Right renal pelvis (tissue), 4 donors: ENCODE measurements around the gene SOBP. TPM values are rescaled to one million over a fixed set of nuclear protein-coding genes. Genes with fewer than 3 reads are reported as not detected.

ENCODE experiments used
- DNase-seq, 4 donors: peaks; one replicate each; pipeline ENCODE4 v3.0.0-alpha.2; 2013; ENCODE audit warnings: low read depth in 4 of 4, low spot score in 3 of 4, missing footprints in 1 of 4
- polyA plus RNA-seq, 4 donors: library from polyadenylated mRNA; unstranded; fragments of 120-200 nt; gene quantifications; one replicate each; pipeline ENCODE4 v1.2.1, GENCODE V29; 2013; ENCODE audit not compliant: insufficient read length in 4 of 4

SOBP gene
- polyA plus RNA-seq, 4 donors: 11.1 to 13.7 (median 12.3) TPM

- no peak for DNase-seq
Observed at GRCh38 chr6:107633680-107634323, 143.9 kb downstream of the SOBP start.

GRCh38 chr6:107634324-107635056 lies 144.6 kb downstream of the SOBP start:
- DNase-seq: no peak

DNA sequence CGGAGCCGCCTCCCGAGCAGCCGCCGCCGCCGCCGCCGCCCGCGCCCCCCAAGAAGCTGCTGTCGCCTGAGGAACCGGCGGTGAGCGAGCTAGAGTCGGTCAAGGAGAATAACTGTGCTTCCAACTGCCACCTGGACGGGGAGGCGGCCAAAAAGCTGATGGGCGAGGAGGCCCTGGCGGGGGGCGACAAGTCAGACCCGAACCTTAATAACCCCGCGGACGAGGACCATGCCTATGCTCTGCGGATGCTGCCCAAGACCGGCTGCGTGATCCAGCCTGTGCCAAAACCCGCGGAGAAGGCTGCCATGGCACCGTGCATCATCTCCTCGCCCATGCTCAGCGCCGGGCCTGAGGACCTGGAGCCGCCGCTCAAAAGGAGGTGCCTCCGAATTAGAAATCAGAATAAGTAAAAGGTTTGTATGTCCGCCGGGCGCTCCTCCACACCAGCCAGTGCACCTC lies 145.2 kb downstream of the SOBP start:
- DNase-seq: no peak

GRCh38 chr6:107636486-107636885 lies 146.6 kb downstream of the SOBP start:
- no peak for DNase-seq

- DNase-seq: no peak
Observed at GRCh38 chr6:107637316-107638315, 147.7 kb downstream of the SOBP start.

- DNase-seq: no peak
Observed at GRCh38 chr6:107638493-107638892, 148.6 kb downstream of the SOBP start.

GRCh38 chr6:107639511-107639910 lies 149.6 kb downstream of the SOBP start:
- no peak for DNase-seq

DNA sequence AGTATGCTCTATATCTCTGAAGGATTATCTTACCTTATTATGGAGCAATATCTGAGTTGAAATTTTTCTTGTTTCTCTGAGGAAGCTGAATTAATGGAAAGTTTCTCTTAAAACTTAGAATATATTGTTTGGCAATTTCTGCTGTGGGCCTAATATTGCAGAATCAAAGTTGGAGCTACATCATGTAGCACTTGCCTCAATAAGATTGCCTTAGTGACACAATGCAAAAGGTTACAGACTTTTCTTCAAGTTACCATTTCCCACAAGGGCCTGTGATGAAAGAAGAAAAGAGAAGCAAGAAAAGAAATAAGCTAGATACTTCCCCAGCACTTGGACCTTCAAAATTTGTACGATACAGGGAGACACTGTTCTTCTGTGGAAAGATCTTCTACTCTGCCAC lies 151.2 kb downstream of the SOBP start:
- no peak for DNase-seq

- DNase-seq: no peak
Observed at GRCh38 chr6:107641500-107641941, 151.6 kb downstream of the SOBP start.

GRCh38 chr6:107642095-107642860 lies 152.4 kb downstream of the SOBP start:
- DNase-seq: no peak

DNA sequence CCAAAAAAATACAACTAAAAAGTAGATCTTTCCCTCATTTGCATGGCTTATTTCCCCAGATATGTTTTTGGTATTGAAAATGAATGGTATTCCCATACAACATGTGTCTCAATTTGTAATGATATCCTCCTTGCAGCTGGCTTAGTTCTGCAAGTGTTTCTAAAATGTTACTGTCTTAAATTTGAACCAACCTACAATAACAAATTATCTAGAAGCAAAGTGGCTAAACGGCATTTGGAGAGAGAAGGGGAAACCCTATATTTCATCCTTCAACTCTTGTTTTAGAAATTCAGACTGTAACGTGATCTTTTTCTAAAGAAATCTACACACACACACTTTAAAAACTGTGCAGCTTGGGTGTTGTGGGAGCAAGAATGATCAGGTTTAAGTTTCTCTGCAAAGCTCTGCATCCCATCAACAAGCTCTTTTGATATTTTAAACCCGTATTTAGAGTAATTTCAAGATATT lies 153.0 kb downstream of the SOBP start:
- DNase-seq: no peak

DNA sequence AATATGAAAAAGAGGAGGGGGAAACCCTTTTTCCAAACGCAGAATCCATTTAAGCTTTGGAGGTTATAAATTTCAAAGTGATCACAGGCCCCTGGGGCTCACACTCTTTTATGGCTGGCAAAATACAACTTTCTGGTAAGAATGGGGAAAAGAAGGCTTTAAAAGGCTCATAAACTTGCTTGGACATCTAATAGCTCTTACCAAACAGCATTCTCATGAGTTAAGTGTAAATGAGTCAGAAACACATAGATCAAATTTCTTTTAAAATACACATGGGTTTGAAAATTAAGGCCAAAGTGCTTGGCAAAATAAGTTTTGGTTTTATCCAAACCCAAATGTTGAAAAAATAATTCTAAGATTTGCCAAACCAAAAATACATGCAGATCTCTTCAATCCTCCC lies 154.6 kb downstream of the SOBP start:
- DNase-seq: no peak

DNA sequence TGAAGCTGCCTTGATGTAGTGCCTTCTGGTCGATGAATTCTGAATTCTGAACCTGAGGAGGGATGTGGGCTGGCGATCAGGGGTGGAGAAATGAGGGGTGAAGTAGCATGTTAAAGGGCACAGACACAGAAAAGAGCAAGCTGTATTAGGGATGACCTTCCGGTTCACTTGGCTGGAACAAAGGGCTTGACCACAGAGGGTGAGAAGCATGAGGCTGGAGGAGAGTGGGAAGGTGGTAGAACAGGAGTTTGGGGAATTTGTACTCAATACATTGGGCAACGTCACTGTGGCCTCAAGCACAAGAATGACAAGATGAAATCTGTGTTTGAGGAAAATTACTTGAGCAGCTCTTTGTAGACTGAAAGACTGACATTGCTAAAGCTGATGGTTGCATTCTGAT lies 155.8 kb downstream of the SOBP start:
- DNase-seq: no peak

- DNase-seq: no peak
Observed at GRCh38 chr6:107646176-107646575, 156.3 kb downstream of the SOBP start.

DNA sequence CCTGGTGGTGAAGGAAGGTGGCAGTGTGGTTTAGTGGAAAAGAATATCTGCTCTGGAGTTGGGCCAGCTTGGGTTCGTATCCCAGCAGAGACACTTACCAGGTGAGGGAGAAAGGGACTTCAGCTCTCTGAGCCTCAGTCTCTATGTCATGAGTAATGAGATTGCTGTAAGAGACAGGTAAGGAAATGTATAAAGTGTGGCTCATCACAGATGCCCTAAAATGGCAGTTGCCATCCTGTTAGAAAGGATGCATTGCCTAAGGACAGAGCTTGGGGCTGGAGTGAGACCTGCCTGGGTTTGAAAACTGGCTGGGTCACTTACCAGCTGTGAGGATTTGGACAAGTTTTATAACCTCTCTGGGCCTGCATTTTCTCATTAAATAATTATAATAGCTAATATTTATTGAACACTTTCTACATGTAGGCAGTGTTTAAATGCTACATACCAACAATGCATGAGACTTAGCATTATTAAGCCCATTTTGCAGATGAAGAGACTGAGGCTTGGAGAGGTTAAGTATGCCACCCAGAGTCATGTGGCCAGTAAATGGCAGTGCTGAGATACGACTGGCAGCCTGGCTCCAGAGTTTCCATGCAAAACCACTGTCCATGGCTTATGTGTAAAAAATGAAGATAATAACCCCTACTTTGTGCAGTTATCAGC lies 157.0 kb downstream of the SOBP start:
- no peak for DNase-seq

DNA sequence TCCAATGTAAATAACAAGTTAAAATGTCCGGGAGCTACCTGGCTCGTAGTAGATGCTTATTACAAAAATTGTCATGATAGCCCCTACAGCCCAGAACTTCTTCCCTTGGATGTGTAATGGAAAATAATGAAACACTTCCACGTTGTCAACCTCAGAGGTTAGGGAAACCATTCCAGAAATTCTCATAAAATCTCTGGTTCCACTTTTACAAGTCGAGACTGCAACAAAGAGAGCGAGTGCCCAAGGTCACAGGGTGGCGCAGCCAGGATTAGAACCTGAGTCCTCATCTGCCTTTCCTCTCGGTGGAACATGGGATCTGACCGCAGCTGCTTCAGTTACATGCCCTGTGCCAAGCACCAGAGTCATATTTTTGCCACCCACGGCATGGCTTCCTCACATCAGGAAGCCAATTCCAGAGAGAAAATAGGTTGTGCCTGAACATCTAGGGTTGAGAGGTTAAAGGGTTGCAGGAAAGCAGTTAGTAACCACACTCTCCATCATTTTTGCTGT lies 157.6 kb downstream of the SOBP start:
- no peak for DNase-seq

DNA sequence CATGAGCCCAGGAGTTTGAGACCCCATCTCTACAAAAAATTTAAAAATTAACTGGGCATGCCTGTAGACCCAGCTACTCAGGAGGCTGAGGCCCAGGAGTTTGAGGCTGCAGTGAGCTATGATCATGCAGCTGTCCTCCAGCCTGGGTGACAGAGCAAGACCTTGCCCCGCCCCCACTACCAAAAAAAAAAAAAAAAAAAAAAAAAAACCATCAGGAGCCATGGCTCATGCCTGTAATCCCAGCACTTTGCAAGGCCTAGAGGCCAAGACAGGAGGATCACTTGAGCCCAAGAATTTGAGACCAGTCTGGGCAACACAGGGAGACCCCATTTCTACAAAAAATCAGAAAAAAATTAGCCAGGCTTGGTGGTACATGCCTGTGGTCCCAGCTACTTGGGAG lies 159.1 kb downstream of the SOBP start:
- no peak for DNase-seq

DNA sequence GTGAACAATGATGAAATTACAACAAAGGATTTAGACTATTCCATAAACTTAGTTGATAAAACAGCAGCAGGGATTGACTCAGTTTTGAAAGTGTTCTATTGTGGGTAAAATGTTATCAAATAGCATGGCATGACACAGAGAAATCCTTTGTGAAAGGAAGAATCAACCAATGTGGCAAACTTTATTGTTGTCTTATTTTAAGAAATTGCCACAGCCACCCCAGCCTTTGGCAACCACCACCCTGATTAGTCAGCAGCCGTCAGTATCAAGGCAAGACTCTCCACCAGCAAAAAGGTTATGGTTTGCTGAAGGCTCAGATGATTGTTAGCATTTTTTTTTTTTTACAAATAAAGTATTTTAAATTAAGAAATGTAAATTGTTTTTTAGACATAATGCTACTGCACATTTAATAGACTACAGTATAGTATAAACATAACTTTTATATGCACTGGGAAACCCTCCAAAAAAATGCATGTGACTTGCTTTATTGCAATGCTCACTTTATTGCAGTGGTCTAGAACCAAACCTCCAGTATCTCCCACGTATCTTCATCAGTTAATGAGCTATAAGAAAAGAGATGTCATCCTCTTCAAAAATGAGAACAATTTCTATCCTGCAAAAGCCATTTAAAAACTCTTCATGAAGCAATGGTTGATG lies 162.7 kb downstream of the SOBP start:
- no peak for DNase-seq

GRCh38 chr6:107653183-107653580 lies 163.3 kb downstream of the SOBP start:
- DNase-seq: no peak
